Measurements from ENCODE around the gene SERPINA10.

Gene SERPINA10

DNA sequence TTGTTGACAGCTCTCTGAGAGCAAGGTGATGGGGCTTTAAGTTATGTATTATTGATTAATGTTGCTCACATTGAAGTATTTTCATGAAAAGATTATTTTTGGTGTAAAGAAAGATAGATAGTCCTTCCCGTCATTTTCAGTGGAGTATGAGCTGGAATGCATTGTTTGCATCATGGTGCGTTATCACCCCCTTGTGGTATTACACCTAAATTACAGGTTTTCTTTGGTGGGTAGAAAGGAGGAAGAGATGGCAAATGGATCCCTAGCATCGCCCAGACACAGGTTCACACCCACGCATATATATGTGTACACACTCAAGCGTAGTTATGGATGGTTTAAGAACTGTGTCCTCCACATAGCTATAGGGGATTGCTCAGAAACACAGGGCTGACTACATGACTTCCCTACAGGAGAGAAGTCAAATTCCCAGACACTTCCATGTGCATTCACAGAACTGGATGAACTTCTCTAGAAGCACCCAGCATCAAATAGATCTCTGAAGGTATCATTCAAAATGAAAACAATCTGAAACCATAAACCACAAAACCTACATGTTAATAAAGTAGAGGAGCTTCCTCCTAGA is 14.4 kb upstream of the SERPINA10 start:
- H3F3A ChIP-seq (ENCODE audit: low read depth) = no peaks in the 10 kb centered on the region
- TF ChIP-seq EZH2phosphoT487 (IDR thresholded peaks at IDR 0.05; ENCODE audit: borderline replicate concordance) = no peak
- TF ChIP-seq, protein P1, sequence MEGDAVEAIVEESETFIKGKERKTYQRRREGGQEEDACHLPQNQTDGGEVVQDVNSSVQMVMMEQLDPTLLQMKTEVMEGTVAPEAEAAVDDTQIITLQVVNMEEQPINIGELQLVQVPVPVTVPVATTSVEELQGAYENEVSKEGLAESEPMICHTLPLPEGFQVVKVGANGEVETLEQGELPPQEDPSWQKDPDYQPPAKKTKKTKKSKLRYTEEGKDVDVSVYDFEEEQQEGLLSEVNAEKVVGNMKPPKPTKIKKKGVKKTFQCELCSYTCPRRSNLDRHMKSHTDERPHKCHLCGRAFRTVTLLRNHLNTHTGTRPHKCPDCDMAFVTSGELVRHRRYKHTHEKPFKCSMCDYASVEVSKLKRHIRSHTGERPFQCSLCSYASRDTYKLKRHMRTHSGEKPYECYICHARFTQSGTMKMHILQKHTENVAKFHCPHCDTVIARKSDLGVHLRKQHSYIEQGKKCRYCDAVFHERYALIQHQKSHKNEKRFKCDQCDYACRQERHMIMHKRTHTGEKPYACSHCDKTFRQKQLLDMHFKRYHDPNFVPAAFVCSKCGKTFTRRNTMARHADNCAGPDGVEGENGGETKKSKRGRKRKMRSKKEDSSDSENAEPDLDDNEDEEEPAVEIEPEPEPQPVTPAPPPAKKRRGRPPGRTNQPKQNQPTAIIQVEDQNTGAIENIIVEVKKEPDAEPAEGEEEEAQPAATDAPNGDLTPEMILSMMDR (conservative IDR thresholded peaks at IDR 0.05; ENCODE audit: low read length) = peak; percentile 28; the same call in 1 of the 2 replicates
- H3K79me2 ChIP-seq (ENCODE audit: insufficient read depth, low read length) = no peaks in the 10 kb centered on the region
- no peak overlapping the region for H3K4me3 ChIP-seq (ENCODE audit: low read length, poor library complexity, severe bottlenecking)
- H3K9me3 ChIP-seq (ENCODE audit: insufficient read depth, low read depth, low read length) = peaks cover 13% of the 10 kb centered on the region; the same call in 1 of the 2 replicates
- H2AFZ ChIP-seq (ENCODE audit: low read length) = no peak overlapping the region
- H3K9ac ChIP-seq (ENCODE audit: low read depth, low read length, poor library complexity, severe bottlenecking) = no peak overlapping the region
- no peaks in the 10 kb centered on the region for H3K9me2 ChIP-seq (replicated peaks; ENCODE audit: low read depth, low read length)
- H4K20me1 ChIP-seq (ENCODE audit: insufficient read depth, low read length, poor library complexity, severe bottlenecking) = no peaks in the 10 kb centered on the region
- no peaks in the 10 kb centered on the region for H3K27me3 ChIP-seq (ENCODE audit: insufficient read depth, low read length, poor library complexity, severe bottlenecking)
- no peaks in the 10 kb centered on the region for H3K4me1 ChIP-seq (ENCODE audit: insufficient read depth, low read length, poor library complexity, severe bottlenecking)
- no peaks in the 10 kb centered on the region for H3K36me3 ChIP-seq (ENCODE audit: insufficient read depth, low read length)
- no peak overlapping the region for H3K4me2 ChIP-seq (ENCODE audit: low read depth, low read length, poor library complexity, severe bottlenecking)

DNA sequence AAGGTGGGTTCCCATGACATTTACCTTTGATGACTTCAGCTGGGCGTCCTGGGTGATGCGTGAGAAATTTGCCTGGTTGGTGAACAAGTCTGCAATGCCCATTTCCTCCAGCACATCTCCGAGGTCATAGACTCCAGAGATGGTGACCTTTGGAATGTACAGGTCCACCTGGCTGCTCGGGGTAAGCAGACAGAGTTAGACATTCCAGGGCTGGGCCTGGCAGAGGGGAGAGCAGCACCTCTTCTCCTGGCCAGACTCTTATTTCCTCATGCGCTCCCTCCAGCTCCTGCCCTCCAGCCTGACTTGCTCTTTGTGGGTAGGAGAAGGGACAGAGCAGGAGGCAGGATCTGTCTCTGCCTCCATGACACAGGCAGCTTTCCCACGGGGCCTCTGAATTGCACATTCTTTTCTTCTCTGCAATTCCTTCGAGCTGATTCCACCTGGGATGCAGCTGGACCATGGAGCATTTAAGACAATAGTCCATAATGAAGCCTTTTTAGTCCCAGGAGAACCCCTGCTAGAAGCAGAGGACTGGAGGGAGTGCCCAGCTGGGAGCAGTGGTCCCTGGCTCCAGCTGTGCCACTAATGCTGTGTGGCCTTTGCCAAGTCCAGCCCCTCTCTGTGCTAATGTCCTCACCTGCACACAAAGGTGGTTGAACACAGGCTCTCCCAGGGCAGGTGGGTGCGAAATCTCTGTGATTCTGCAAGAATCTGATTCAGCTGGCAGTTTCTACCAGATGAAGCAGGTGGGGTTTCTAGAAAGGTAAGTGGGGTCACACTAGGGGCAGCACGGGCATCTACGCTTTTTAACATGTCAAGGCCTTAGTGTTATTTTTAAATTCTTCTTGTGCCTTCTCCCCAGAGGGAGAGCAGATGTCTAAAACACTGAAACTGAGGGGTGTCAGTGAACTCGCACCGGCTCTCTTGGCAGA is 13.2 kb upstream of the SERPINA10 start:
- H3F3A ChIP-seq (ENCODE audit: low read depth) = no peaks in the 10 kb centered on the region
- no peak overlapping the region for H2AFZ ChIP-seq (ENCODE audit: low read length)
- H3K36me3 ChIP-seq (ENCODE audit: insufficient read depth, low read length) = no peaks in the 10 kb centered on the region
- H3K27me3 ChIP-seq (ENCODE audit: insufficient read depth, low read length, poor library complexity, severe bottlenecking) = no peaks in the 10 kb centered on the region
- no peaks in the 10 kb centered on the region for H3K4me1 ChIP-seq (ENCODE audit: insufficient read depth, low read length, poor library complexity, severe bottlenecking)
- no peak for TF ChIP-seq EZH2phosphoT487 (IDR thresholded peaks at IDR 0.05; ENCODE audit: borderline replicate concordance)
- TF ChIP-seq, protein P1 (conservative IDR thresholded peaks at IDR 0.05; ENCODE audit: low read length) = no peak
- H3K4me2 ChIP-seq (ENCODE audit: low read depth, low read length, poor library complexity, severe bottlenecking) = no peak overlapping the region
- peaks cover 13% of the 10 kb centered on the region; the same call in 1 of the 2 replicates for H3K9me3 ChIP-seq (ENCODE audit: insufficient read depth, low read depth, low read length)
- no peak overlapping the region for H3K4me3 ChIP-seq (ENCODE audit: low read length, poor library complexity, severe bottlenecking)
- no peaks in the 10 kb centered on the region for H4K20me1 ChIP-seq (ENCODE audit: insufficient read depth, low read length, poor library complexity, severe bottlenecking)
- H3K79me2 ChIP-seq (ENCODE audit: insufficient read depth, low read length) = no peaks in the 10 kb centered on the region
- no peak overlapping the region for H3K9ac ChIP-seq (ENCODE audit: low read depth, low read length, poor library complexity, severe bottlenecking)
- H3K9me2 ChIP-seq (replicated peaks; ENCODE audit: low read depth, low read length) = no peaks in the 10 kb centered on the region

DNA sequence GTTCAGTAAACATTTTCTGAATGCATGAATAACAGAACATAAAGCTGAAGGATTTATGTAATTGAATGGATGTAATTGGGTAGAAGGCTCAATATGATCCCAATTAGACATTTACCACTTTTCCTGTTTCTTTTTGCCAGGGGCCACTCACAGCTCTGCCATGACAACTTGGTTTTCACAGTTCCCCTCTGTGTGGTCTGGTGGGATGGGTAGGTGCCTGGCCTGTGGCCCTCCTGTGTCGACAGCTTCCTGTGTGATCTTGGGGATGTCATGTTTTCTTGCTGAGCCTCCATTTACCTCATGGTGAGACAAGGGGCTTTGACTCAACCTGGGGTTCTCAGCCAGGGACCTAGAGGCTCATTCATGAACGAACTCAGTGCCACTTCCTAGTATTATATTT is 12.6 kb upstream of the SERPINA10 start:
- peaks cover 13% of the 10 kb centered on the region; the same call in 1 of the 2 replicates for H3K9me3 ChIP-seq (ENCODE audit: insufficient read depth, low read depth, low read length)
- H3K4me1 ChIP-seq (ENCODE audit: insufficient read depth, low read length, poor library complexity, severe bottlenecking) = no peaks in the 10 kb centered on the region
- no peaks in the 10 kb centered on the region for H3K79me2 ChIP-seq (ENCODE audit: insufficient read depth, low read length)
- H3F3A ChIP-seq (ENCODE audit: low read depth) = no peaks in the 10 kb centered on the region
- no peak overlapping the region for H3K4me3 ChIP-seq (ENCODE audit: low read length, poor library complexity, severe bottlenecking)
- TF ChIP-seq, protein P1 (conservative IDR thresholded peaks at IDR 0.05; ENCODE audit: low read length) = no peak
- TF ChIP-seq EZH2phosphoT487 (IDR thresholded peaks at IDR 0.05; ENCODE audit: borderline replicate concordance) = no peak
- no peak overlapping the region for H2AFZ ChIP-seq (ENCODE audit: low read length)
- H3K4me2 ChIP-seq (ENCODE audit: low read depth, low read length, poor library complexity, severe bottlenecking) = no peak overlapping the region
- H3K9ac ChIP-seq (ENCODE audit: low read depth, low read length, poor library complexity, severe bottlenecking) = no peak overlapping the region
- no peaks in the 10 kb centered on the region for H3K36me3 ChIP-seq (ENCODE audit: insufficient read depth, low read length)
- H4K20me1 ChIP-seq (ENCODE audit: insufficient read depth, low read length, poor library complexity, severe bottlenecking) = no peaks in the 10 kb centered on the region
- H3K9me2 ChIP-seq (replicated peaks; ENCODE audit: low read depth, low read length) = no peaks in the 10 kb centered on the region
- no peaks in the 10 kb centered on the region for H3K27me3 ChIP-seq (ENCODE audit: insufficient read depth, low read length, poor library complexity, severe bottlenecking)
